ENCODE data around the gene ADGRF1. TPM values are rescaled to one million over a fixed set of nuclear protein-coding genes. Genes with fewer than 3 reads are reported as not detected.

Gene ADGRF1
- total RNA-seq, 1 experiment from 2014 or later, result 39.6 TPM

DNA sequence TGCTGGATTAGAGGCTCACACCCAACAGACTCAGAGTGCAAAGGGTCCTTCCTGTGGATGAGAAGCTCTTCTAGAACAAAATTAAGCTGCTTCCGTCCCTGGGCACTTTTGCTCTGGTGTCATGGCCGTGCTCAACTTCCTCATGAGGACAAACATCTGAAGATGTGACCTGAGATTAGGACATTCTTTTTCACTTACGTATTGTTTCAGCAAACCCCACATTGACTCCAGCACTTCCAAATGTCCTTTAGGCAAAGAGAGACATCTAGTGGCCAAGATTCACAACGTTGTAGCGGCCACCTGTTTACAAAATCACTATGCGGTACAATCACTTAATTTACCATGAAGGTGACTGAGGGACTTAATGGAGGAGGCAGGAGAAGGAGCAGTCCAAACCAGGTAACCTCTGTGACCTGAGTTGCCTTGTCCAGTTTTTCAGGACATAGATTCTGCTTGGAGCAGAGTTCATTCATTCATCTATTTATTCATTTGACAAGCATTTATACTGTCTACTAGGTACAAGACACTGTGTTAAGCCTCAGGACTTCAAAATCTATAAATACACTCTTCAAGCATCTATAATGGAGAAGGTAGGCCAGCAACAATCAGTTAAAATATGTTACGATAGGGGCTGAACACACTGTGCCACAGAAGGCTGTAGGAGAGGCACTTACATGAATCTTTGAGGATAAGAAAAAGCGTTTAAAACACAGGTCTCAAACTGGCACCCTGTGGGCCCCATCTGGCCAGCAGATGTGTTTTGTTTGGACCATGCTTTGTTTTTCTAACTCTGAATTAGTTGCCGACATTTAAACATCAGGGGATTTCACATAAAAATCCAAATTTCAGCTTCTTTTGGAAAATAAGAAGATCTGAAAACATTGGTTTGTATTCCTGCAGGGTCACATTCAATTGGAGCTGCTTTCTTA, 5.6 kb upstream of the ADGRF1 start:
- Histone ChIP-seq H2AFZ (ENCODE audit: low read depth, low read length, poor library complexity, severe bottlenecking) (peak overlapping the region; percentile 83), H3K9me3 (ENCODE audit: control insufficient read depth in 1 of 2, insufficient read depth in 1 of 2, low read depth in 1 of 2, low read length in 2 of 2) (no peaks in the 10 kb centered on the region), H3K4me1 (ENCODE audit: control insufficient read depth in 1 of 2, insufficient read depth in 2 of 2, low read length in 2 of 2) (peaks cover 29 to 59% of the 10 kb centered on the region in 2 experiments), H3K27ac (ENCODE audit: low read depth, low read length) (no peak overlapping the region), H3K27me3 (ENCODE audit: insufficient read depth, low read length) (no peaks in the 10 kb centered on the region), H3K36me3 (ENCODE audit: control insufficient read depth in 1 of 2, insufficient read depth in 2 of 2, low read length in 2 of 2) (no peaks in the 10 kb centered on the region), H3K9ac (ENCODE audit: low read length) (peak overlapping the region; percentile 24), H3K79me2 (ENCODE audit: insufficient read depth, low read length) (no peaks in the 10 kb centered on the region), H3K4me3 (replicated peaks in 1 of 2; ENCODE audit: low read depth in 1 of 2, low read length in 2 of 2) (peak overlapping the region in 1 of 2 experiments; percentile 9; a peak in 1 of 4 replicates), H4K20me1 (ENCODE audit: insufficient read depth) (no peaks in the 10 kb centered on the region), H3K4me2 (ENCODE audit: low read length) (peak overlapping the region; percentile 61), H3K9me2 (ENCODE audit: insufficient read depth) (no peaks in the 10 kb centered on the region)
- ChIA-PET RAD21 (ENCODE audit: low non-redundant PET in 1 of 2, low total read pairs in 2 of 2, uncharacterized antibody in 2 of 2, unreplicated experiment in 2 of 2) (interaction anchor here in 1 of 2 experiments (0.5 to 0.9 kb wide), 2 partner anchors 57 to 313 kb away, joined by 3 to 5 read pairs; no protein-coding TSS in a partner anchor), CTCF (interaction anchor here (0.6 to 2.7 kb wide), 7 partner anchors 13 to 1121 kb away, joined by 3 to 8 read pairs (median 3); no protein-coding TSS in a partner anchor), POLR2A (interaction anchor here (2.3 kb wide), 1 partner anchor 12 kb away, joined by 12 read pairs; no protein-coding TSS in a partner anchor)
- BruUV-seq (replicated peaks), result no TSS peak
- peak; percentile 89 for DNase-seq (ENCODE audit: low read depth, low spot score)
- intact Hi-C loops (cut with micrococcal nuclease), result loop anchor here (1.0 to 10.0 kb wide), 8 partner anchors 53 to 630 kb away; partner anchors contain the start of genes CYP39A1, PLA2G7 and SLC25A27
- peak; percentile 80 for ATAC-seq
- TF ChIP-seq ZNF274 (IDR thresholded peaks at IDR 0.05; ENCODE audit: low read depth, low read length), result no peak
- TF ChIP-seq ZFX (IDR thresholded peaks at IDR 0.05), result no peak
- TF ChIP-seq EZH2 (IDR thresholded peaks at IDR 0.05), result no peak
- peak; percentile 25; the same call in 1 of the 2 replicates for TF ChIP-seq SIN3A (IDR thresholded peaks at IDR 0.05; ENCODE audit: low read depth)
- TF ChIP-seq ELF1 (IDR thresholded peaks at IDR 0.05; ENCODE audit: borderline replicate concordance, low read depth), result no peak
- TF ChIP-seq CEBPB (IDR thresholded peaks at IDR 0.05; ENCODE audit: low read depth), result 0 out of 2 replicates have a peak, but pooled peaks have one; percentile 15
- peak; percentile 59 for TF ChIP-seq SP1 (IDR thresholded peaks at IDR 0.05; ENCODE audit: low read depth)
- no peak for TF ChIP-seq POLR2A (IDR thresholded peaks at IDR 0.05; ENCODE audit: borderline replicate concordance, extremely low read depth, insufficient read depth, insufficient read length)
- TF ChIP-seq, protein P1, sequence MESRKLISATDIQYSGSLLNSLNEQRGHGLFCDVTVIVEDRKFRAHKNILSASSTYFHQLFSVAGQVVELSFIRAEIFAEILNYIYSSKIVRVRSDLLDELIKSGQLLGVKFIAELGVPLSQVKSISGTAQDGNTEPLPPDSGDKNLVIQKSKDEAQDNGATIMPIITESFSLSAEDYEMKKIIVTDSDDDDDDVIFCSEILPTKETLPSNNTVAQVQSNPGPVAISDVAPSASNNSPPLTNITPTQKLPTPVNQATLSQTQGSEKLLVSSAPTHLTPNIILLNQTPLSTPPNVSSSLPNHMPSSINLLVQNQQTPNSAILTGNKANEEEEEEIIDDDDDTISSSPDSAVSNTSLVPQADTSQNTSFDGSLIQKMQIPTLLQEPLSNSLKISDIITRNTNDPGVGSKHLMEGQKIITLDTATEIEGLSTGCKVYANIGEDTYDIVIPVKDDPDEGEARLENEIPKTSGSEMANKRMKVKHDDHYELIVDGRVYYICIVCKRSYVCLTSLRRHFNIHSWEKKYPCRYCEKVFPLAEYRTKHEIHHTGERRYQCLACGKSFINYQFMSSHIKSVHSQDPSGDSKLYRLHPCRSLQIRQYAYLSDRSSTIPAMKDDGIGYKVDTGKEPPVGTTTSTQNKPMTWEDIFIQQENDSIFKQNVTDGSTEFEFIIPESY (IDR thresholded peaks at IDR 0.05; ENCODE audit: extremely low read depth, insufficient replicate concordance, low read length), result no peak
- TF ChIP-seq, protein P2, sequence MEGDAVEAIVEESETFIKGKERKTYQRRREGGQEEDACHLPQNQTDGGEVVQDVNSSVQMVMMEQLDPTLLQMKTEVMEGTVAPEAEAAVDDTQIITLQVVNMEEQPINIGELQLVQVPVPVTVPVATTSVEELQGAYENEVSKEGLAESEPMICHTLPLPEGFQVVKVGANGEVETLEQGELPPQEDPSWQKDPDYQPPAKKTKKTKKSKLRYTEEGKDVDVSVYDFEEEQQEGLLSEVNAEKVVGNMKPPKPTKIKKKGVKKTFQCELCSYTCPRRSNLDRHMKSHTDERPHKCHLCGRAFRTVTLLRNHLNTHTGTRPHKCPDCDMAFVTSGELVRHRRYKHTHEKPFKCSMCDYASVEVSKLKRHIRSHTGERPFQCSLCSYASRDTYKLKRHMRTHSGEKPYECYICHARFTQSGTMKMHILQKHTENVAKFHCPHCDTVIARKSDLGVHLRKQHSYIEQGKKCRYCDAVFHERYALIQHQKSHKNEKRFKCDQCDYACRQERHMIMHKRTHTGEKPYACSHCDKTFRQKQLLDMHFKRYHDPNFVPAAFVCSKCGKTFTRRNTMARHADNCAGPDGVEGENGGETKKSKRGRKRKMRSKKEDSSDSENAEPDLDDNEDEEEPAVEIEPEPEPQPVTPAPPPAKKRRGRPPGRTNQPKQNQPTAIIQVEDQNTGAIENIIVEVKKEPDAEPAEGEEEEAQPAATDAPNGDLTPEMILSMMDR (IDR thresholded peaks at IDR 0.05 in 2 of 3, conservative IDR thresholded peaks at IDR 0.05 in 1 of 3; ENCODE audit: borderline replicate concordance in 1 of 3, insufficient read depth in 1 of 3, low read depth in 2 of 3, low read length in 2 of 3), result peak; percentile 77 to 88 (median 84); a peak in 5 of 6 replicates
- TF ChIP-seq, protein P3, sequence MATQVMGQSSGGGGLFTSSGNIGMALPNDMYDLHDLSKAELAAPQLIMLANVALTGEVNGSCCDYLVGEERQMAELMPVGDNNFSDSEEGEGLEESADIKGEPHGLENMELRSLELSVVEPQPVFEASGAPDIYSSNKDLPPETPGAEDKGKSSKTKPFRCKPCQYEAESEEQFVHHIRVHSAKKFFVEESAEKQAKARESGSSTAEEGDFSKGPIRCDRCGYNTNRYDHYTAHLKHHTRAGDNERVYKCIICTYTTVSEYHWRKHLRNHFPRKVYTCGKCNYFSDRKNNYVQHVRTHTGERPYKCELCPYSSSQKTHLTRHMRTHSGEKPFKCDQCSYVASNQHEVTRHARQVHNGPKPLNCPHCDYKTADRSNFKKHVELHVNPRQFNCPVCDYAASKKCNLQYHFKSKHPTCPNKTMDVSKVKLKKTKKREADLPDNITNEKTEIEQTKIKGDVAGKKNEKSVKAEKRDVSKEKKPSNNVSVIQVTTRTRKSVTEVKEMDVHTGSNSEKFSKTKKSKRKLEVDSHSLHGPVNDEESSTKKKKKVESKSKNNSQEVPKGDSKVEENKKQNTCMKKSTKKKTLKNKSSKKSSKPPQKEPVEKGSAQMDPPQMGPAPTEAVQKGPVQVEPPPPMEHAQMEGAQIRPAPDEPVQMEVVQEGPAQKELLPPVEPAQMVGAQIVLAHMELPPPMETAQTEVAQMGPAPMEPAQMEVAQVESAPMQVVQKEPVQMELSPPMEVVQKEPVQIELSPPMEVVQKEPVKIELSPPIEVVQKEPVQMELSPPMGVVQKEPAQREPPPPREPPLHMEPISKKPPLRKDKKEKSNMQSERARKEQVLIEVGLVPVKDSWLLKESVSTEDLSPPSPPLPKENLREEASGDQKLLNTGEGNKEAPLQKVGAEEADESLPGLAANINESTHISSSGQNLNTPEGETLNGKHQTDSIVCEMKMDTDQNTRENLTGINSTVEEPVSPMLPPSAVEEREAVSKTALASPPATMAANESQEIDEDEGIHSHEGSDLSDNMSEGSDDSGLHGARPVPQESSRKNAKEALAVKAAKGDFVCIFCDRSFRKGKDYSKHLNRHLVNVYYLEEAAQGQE (IDR thresholded peaks at IDR 0.05; ENCODE audit: low read depth), result no peak
- TF ChIP-seq SRF (IDR thresholded peaks at IDR 0.05; ENCODE audit: low read depth), result no peak; the same call in 1 of the 2 replicates
- peak; percentile 59 for TF ChIP-seq YY1 (IDR thresholded peaks at IDR 0.05; ENCODE audit: extremely low read depth, insufficient replicate concordance, low read depth, low read length)
- no peak for TF ChIP-seq FOSL1 (IDR thresholded peaks at IDR 0.05; ENCODE audit: low read depth)
- no peak for TF ChIP-seq EGR1 (IDR thresholded peaks at IDR 0.05; ENCODE audit: low read depth)
- TF ChIP-seq CBX3 (IDR thresholded peaks at IDR 0.05; ENCODE audit: low read depth), result peak; percentile 93
- 0 out of 2 replicates have a peak, but pooled peaks have one; percentile 19 for TF ChIP-seq POLR2AphosphoS5 (IDR thresholded peaks at IDR 0.05; ENCODE audit: low read depth, low read length)
- TF ChIP-seq, protein P4, sequence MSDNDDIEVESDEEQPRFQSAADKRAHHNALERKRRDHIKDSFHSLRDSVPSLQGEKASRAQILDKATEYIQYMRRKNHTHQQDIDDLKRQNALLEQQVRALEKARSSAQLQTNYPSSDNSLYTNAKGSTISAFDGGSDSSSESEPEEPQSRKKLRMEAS (IDR thresholded peaks at IDR 0.05), result no peak
